Measurements from ENCODE around the gene KLHL29.
"Not testable (repeated sequence)": the region's sequence is repeated elsewhere in the genome, so short reads cannot be mapped to it uniquely, and the experiment has no call there.

Gene KLHL29

DNA sequence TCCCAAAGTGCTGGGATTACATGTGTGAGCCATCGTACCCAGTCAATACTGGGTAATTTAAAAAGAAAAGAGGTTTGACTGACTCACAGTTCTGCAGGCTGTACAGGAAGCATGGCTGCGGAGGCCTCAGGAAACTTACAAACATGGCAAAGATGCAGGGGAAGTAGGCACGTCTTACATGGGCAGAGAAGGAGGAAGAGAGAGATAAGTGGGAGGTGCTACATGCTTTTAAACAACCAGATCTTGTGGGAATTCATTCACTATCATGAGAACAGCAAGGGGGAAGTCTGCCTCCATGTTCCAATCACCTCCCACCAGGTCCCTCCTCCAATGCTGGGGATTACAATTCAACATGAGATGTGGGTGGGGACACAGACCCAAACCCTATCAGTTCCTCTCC lies 349.4 kb downstream of the KLHL29 start:
- H4K20me1 ChIP-seq (ENCODE audit: insufficient read depth, low read length): no peaks in the 10 kb centered on the region
- TF ChIP-seq, protein P1, sequence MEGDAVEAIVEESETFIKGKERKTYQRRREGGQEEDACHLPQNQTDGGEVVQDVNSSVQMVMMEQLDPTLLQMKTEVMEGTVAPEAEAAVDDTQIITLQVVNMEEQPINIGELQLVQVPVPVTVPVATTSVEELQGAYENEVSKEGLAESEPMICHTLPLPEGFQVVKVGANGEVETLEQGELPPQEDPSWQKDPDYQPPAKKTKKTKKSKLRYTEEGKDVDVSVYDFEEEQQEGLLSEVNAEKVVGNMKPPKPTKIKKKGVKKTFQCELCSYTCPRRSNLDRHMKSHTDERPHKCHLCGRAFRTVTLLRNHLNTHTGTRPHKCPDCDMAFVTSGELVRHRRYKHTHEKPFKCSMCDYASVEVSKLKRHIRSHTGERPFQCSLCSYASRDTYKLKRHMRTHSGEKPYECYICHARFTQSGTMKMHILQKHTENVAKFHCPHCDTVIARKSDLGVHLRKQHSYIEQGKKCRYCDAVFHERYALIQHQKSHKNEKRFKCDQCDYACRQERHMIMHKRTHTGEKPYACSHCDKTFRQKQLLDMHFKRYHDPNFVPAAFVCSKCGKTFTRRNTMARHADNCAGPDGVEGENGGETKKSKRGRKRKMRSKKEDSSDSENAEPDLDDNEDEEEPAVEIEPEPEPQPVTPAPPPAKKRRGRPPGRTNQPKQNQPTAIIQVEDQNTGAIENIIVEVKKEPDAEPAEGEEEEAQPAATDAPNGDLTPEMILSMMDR (IDR thresholded peaks at IDR 0.05; ENCODE audit: borderline replicate concordance, extremely low read depth, low read length, poor library complexity, severe bottlenecking): no peak
- TF ChIP-seq EZH2 (IDR thresholded peaks at IDR 0.05; ENCODE audit: borderline replicate concordance, low read depth, low read length, severe bottlenecking): no peak
- no peak for DNase-seq
- no peak for ATAC-seq (ENCODE audit: insufficient read depth, low read depth)
- no peak overlapping the region for H3K4me3 ChIP-seq (ENCODE audit: low read depth in 1 of 2, low read length in 2 of 2)
- no peak overlapping the region for H3K27ac ChIP-seq (ENCODE audit: low read length)
- no peaks in the 10 kb centered on the region for H3K27me3 ChIP-seq (ENCODE audit: insufficient read depth, low read length, poor library complexity)
- no peak overlapping the region for H3K9ac ChIP-seq (ENCODE audit: low read depth, low read length)
- H3K36me3 ChIP-seq (ENCODE audit: insufficient read depth, low read length): no peaks in the 10 kb centered on the region; the same call in 1 of the 2 replicates
- no peaks in the 10 kb centered on the region for H3K79me2 ChIP-seq (ENCODE audit: insufficient read depth, low read length)
- H2AFZ ChIP-seq (ENCODE audit: low read depth, low read length): no peak overlapping the region
- H3K9me3 ChIP-seq (ENCODE audit: insufficient read depth, low read length, severe bottlenecking): no peaks in the 10 kb centered on the region
- H3K4me2 ChIP-seq (ENCODE audit: insufficient read depth, low read length): no peak overlapping the region
- H3K4me1 ChIP-seq (ENCODE audit: insufficient read depth, low read length): no peaks in the 10 kb centered on the region

DNA sequence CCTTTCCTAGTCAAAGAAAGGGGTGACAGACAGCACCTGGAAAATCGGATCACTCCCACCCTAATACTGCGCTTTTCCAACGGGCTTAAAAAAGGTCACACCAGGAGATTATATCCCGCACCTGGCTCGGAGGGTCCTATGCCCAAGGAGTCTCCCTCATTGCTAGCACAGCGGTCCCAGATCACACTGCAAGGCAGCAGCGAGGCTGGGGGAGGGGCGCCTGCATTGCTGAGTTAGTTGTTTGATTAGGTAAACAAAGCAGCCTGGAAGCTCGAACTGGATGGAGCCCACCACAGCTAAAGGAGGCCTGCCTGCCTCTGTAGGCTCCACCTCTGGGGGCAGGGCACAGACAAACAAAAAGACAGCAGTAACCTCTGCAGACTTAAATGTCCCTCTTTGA lies 351.8 kb downstream of the KLHL29 start:
- not testable (repeated sequence) for H2AFZ ChIP-seq (ENCODE audit: low read depth, low read length); H3K36me3 ChIP-seq (ENCODE audit: insufficient read depth, low read length); H3K27me3 ChIP-seq (ENCODE audit: insufficient read depth, low read length, poor library complexity); H3K9ac ChIP-seq (ENCODE audit: low read depth, low read length); H3K27ac ChIP-seq (ENCODE audit: low read length); ATAC-seq (ENCODE audit: insufficient read depth, low read depth); H3K4me3 ChIP-seq (ENCODE audit: low read depth in 1 of 2, low read length in 2 of 2); DNase-seq; H3K79me2 ChIP-seq (ENCODE audit: insufficient read depth, low read length); H3K4me1 ChIP-seq (ENCODE audit: insufficient read depth, low read length); H4K20me1 ChIP-seq (ENCODE audit: insufficient read depth, low read length); H3K9me3 ChIP-seq (ENCODE audit: insufficient read depth, low read length, severe bottlenecking); H3K4me2 ChIP-seq (ENCODE audit: insufficient read depth, low read length)

DNA sequence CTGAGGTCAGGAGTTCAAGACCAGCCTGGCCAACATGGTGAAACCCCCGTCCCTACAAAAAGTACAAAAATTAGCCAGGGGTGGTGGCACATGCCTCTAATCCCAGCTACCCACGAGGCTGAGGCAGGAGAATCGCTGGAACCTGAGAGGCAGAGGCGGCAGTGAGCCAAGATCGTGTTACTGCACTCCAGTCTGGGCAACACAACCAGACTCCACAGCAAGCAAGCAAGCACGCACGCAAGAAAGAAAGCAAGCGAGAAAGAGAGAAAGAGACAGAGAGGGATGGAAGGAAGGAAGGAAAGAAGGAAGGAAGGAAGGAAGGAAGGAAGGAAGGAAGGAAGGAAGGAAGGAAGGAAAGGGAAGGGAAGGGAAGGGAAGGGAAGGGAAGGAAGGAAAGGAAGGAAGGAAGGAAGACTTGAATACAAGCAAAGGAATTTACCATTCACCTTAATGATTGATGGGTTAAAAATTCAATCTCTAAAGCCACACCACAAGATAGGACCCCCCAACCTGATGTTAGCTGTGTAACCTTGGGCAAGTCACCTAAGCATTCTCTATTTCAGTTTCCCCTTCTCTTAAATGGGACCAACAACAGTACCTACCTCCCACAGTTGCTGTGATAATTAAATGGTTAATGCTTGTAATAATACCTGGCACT lies 360.2 kb downstream of the KLHL29 start:
- Histone ChIP-seq H3K4me1 (ENCODE audit: insufficient read depth, low read length) (no peaks in the 10 kb centered on the region), H3K9ac (ENCODE audit: low read depth, low read length) (no peak overlapping the region)
- ATAC-seq (ENCODE audit: insufficient read depth, low read depth): no peak

DNA sequence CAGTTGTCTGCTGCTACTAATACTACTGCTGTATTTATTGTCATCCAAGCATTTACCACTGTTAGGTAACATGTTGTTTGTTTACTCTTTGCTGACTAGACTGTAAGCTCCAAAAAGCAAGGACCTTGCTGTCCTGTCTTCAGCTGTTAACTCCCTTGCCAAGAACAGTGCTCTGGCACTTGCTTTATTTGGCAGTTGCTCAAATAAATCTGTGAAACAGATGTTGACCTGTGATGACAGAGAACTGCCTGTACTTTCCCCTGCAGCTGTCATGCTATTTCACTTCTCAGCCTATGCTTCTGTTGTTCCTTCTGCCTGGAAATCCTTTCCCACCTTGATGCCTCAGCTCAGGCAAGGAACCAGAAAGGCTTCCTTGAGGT lies 360.7 kb downstream of the KLHL29 start:
- Histone ChIP-seq H3K9ac (ENCODE audit: low read depth, low read length) (no peak overlapping the region), H3K27me3 (ENCODE audit: insufficient read depth, low read length, poor library complexity) (no peaks in the 10 kb centered on the region), H3K79me2 (ENCODE audit: insufficient read depth, low read length) (no peaks in the 10 kb centered on the region), H3K4me1 (ENCODE audit: insufficient read depth, low read length) (no peaks in the 10 kb centered on the region), H3K4me3 (ENCODE audit: low read depth in 1 of 2, low read length in 2 of 2) (no peak overlapping the region), H3K27ac (ENCODE audit: low read length) (no peak overlapping the region), H3K36me3 (ENCODE audit: insufficient read depth, low read length) (peaks cover 8% of the 10 kb centered on the region; the same call in 1 of the 2 replicates), H3K4me2 (ENCODE audit: insufficient read depth, low read length) (no peak overlapping the region), H2AFZ (ENCODE audit: low read depth, low read length) (no peak overlapping the region), H3K9me3 (ENCODE audit: insufficient read depth, low read length, severe bottlenecking) (no peaks in the 10 kb centered on the region), H4K20me1 (ENCODE audit: insufficient read depth, low read length) (no peaks in the 10 kb centered on the region)
- TF ChIP-seq, protein P1 (IDR thresholded peaks at IDR 0.05; ENCODE audit: borderline replicate concordance, extremely low read depth, low read length, poor library complexity, severe bottlenecking): no peak
- no peak for TF ChIP-seq EZH2 (IDR thresholded peaks at IDR 0.05; ENCODE audit: borderline replicate concordance, low read depth, low read length, severe bottlenecking)
- DNase-seq: no peak
- 0 out of 3 replicates have a peak, but pooled peaks have one; percentile 9 for ATAC-seq (ENCODE audit: insufficient read depth, low read depth)

More for the DNA sequence above, 360.2 kb downstream of the KLHL29 start:
- no peaks in the 10 kb centered on the region for H4K20me1 ChIP-seq (ENCODE audit: insufficient read depth, low read length)
- no peaks in the 10 kb centered on the region for H3K79me2 ChIP-seq (ENCODE audit: insufficient read depth, low read length)
- H2AFZ ChIP-seq (ENCODE audit: low read depth, low read length): no peak overlapping the region
- DNase-seq: no peak
- H3K9me3 ChIP-seq (ENCODE audit: insufficient read depth, low read length, severe bottlenecking): no peaks in the 10 kb centered on the region
- peaks cover 3% of the 10 kb centered on the region; the same call in 1 of the 2 replicates for H3K36me3 ChIP-seq (ENCODE audit: insufficient read depth, low read length)
- H3K4me3 ChIP-seq (ENCODE audit: low read depth in 1 of 2, low read length in 2 of 2): no peak overlapping the region
- no peaks in the 10 kb centered on the region for H3K27me3 ChIP-seq (ENCODE audit: insufficient read depth, low read length, poor library complexity)
- TF ChIP-seq, protein P1 (IDR thresholded peaks at IDR 0.05; ENCODE audit: borderline replicate concordance, extremely low read depth, low read length, poor library complexity, severe bottlenecking): no peak
- no peak for TF ChIP-seq EZH2 (IDR thresholded peaks at IDR 0.05; ENCODE audit: borderline replicate concordance, low read depth, low read length, severe bottlenecking)
- H3K27ac ChIP-seq (ENCODE audit: low read length): no peak overlapping the region
- H3K4me2 ChIP-seq (ENCODE audit: insufficient read depth, low read length): no peak overlapping the region

Measured in DND-41 (cell line).